Stimulated activated CD4-positive, alpha-beta T cell treated with anti-CD3 and anti-CD28 coated beads, Interleukin-12 subunit alpha, Interleukin-12 subunit beta, amount 100 ng/mL, for 24 hours (primary cell): ENCODE data around the gene SDR39U1.

Experiments
- DNase-seq, 2 experiments: peaks; one replicate each; pipeline ENCODE4 v3.0.0-alpha.2; 2020; ENCODE audit warnings: low read depth in 2 of 2

The SDR39U1 gene

DNA sequence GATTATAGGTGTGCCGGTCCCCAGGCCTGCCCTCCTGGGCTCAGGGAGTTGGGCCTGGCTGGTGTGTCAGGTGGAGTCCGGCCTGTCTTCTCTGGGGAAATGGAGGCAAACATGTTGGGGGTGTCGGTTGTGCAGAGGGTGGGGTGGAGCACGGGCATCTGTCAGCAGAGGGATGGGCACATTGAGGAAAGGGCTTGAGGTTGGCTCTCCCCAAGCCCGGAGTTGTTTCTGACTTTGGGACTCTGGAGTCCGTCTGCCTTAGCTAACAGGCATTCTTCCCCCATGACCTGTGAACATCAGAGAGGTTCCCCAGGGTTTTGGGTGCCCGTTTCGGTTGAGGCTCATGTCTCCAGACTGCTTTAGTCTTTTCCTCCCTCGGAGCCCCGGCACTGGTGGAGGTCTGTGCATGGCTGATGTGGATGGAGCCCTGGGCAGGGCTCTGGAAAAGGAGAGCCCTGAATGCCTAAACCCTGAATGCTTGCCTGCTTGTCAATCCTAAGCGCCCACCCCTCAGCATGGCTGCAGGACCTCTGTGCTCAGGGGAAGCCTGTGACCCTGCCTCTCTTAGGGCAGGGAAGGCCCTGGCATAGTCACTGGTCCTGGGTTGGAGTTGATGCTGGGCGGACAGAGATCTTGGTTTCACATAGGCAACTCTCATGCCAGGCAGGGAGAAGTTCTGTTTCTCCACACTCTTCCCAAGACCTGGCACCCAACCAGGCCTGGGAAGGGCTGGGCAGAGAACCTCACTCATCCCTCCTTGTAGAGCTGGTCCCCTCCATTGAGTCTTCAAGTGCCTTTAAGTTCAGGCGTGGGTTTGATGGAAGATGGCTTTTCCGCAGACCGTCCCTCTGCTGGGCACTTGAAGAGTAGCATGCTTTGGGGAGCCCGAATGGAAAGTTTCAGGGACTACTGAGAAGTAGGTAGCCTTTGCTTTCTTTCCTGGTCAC is 30.9 kb downstream of the SDR39U1 start:
- DNase-seq, result no peak

DNA sequence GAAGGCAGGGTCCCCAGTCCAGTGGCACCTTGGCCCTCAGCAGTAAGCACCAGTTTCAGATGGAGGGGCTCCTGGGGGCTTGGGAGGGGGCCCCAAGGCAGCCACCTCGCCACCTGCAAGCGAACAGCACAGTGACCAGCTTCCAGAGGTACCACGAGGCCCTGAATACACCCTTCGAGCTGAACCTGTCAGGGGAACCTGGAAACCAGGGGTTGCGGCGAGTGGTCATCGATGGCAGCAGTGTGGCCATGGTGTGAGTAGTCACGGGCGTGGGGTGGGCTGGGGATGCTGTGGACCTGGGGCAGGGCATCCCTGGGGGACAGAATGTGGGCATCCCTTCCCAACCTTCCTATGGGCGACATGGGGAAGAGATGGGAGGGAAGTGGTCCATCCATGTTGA is 32.6 kb downstream of the SDR39U1 start:
- DNase-seq, result no peak

DNA sequence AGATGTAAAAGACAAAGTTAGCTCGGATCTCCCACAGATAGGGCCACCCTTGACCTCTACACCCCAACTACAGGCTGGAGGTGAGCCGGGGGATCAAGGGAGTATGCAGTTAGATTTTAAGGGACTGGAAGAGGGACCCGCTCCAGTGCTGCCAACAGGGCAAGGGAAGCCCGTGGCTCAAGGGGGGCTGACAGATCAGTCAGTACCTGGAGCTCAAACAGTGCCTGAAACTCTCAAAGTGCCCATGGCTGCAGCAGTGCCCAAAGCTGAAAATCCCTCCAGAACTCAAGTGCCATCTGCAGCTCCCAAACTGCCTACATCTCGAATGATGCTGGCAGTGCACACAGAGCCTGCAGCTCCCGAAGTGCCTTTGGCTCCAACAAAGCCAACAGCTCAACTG is 33.4 kb downstream of the SDR39U1 start:
- DNase-seq, result no peak

DNA sequence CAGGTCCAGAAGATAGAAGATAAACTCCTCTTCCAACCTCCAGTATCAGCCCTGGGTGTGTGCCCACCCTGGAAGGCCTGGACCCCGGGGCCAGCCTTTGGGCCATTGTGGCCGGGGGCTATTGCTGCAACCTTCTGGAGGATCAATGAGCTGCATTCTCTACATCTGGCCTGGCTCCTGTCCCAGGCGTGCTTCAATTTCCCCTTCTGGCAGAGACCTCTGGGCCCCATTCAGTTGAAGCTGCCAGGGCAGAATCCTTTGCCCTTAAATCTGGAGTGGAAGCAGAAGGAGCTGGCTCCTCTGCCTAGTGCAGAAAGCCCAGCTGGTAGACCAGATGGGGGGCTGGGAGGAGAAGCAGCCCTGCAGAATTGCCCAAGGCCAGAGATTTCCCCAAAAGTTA is 33.8 kb downstream of the SDR39U1 start:
- DNase-seq, result no peak

DNA sequence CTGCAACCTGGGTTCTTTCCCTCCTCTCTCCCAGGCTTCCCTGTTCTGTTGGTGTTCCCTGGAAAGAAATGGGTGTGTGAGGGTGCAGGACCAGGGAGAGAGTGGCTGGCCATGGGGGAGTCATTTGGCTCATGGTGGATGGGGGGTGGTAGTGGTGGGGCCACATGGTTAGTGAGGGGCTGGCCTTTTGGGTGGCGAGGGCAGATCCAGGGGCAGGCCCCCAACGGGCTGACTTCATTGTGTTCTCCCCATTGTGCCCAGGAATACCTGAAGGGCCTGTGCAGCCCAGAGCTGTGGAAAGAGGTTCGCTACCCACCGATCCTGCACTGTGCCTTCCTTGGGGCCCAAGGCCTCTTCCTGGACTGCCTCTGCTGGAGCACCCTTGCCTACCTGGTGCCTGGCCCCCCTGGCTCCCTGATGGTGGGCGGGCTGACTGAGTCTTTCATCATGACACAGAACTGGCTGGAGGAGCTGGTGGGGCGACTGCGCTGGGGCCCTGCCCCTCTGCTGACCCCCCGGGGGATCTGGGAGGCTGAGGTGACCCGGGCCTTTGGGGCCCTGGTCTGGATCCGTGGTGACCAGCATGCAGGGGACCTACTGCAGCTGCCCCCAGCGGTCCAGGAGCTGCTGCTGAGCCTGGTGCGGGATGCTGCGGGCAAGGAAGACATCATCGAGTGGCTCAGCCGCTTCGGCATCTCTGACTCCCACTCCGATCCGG is 34.8 kb downstream of the SDR39U1 start:
- DNase-seq, result no peak

DNA sequence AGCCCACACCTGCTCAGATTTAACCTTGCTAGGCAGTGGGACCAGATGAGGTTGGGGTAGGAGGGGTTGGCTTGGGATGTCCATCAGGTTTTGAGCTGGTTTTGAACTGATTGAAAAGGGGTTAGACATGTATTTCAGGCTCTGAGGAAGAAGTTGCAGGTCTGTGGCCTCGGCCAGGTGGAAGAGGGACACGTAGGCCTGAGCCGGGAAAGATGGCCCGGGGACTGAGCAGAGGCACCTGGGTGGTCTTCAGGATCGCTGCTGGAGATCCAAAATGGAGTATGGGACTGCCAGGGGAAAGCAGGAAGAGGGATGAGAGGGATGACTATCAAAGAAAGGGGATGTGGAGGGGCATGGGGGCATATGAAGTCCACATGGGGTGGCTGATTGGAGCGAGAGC is 36.2 kb downstream of the SDR39U1 start:
- DNase-seq, result no peak

DNA sequence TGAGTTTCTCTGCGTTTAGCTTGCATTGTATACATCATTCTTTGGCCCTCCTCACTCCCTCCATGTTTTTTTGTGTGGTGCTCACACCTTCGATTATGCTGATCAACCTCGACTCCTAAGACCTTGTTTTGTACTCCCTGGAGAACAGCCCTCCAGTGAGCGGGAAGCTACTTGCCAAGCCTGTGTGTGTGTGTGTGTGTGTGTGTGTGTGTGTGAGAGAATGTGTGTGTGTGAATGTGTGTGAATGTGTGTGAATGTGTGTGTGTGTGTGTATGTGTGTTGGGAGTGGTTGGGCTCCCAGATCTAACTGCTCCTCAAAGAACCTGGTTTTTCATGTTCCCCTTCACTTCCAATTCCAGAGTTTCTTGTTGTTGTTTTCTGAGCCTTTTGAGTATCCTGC is 37.8 kb downstream of the SDR39U1 start:
- DNase-seq, result no peak

DNA sequence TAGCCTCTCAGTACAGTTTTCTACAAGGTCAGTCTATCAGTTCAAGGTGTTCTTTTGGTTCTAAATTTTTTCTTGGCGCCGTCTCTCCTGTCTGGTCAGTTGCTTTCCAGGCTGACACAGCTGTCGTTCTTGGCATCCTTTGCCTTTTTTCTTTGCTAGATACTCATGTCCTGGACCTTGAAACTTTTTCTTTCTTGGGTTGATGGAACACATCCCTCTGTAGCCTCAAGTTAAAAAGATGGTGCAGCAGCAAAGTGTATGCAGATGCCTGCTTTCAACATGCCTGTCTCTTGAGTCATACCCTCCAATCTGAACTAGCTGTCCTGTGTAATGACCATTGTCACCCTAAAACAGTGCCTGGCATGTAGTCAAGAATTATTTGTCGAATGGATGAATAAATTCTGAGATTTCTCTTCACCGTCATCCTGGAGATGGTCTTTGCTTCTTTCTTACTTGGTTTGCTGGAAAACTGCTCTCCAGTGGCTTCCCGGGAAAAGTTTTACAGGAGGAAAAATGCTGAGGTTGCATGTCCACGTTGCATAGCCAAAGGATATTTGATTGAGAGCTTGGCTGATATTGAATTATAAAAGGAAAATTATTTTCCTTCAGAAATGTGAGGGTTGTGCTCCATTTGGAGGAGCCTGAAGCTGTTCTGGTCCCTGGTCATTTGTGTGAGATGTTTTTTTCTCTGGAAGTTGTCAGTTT is 39.1 kb downstream of the SDR39U1 start:
- no peak for DNase-seq

DNA sequence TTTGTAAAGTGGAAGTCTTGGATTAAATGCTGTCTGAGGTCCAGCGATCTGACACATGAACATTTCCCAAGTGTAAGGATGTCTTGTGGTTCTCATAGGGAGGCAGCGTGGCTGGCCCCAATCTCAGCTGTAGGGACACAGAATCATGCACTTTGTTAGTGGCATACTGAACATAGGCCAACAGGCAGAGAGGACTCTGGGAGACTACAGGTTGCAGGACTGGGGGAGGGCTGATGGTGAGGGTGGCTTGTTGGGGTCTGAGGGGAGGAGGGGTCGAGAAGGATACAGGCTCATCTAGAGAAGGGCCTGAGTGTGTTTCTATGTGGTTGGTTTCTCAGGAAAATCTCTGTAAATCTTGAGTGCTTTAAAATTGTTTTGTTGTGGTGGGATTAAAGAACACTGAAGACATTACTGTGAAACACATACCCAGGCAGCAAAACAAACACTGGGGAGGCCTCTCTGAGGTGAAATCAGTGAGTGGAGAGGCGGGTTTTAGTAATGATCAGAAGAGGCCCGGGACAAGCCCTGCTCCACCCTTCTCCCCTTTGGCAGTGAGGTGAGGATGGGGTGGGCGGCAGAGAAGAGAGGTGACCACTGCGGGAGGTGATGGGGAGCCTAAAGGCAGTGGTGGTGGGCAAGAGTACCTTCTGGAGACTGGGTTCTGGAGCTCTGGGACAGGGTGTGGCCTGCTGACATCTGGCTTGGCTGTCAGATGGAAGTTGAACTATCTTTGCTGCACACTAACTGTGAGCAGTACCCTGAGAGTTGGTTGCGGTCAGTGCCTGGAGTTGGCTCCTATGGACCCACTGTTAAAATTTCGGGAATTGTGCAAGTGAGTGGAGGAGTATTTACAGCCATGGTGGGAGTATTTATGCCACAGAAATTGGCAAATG is 40.5 kb downstream of the SDR39U1 start:
- no peak for DNase-seq

DNA sequence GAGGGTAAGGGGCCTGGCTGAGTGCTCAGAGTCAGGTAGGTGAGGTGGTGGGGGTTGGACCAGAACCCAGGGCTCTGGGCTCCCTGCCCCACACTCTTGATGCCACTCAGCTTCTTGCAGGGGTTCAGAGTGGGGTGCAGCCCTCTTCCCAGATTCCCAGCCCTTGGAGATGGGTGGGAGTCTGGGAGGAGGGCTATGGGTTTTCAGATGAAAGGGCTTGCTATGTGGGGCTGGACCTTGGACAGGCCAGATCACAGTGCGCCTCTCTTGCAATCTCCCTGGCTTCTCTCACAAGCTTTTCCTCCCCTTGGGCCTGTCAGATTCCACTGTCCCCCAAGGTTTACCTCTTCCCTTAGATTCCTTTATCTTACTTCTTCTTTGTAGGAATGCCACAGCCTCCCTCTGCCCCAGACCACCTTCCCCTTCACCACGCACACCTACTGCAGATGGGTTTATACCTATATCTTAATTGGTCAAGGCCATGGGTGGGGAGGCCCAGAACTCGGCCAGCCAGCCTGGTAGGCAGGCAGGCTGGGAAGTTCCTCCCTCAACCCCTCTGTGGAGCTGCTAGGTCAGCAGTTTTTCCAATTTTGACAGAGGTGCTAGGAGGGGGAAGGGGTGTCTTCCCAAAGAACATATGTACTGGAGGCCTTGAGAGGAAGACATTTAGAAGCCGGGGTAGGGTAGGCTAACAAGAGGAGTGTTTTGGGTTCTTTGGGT is 42.4 kb downstream of the SDR39U1 start:
- DNase-seq, result no peak

DNA sequence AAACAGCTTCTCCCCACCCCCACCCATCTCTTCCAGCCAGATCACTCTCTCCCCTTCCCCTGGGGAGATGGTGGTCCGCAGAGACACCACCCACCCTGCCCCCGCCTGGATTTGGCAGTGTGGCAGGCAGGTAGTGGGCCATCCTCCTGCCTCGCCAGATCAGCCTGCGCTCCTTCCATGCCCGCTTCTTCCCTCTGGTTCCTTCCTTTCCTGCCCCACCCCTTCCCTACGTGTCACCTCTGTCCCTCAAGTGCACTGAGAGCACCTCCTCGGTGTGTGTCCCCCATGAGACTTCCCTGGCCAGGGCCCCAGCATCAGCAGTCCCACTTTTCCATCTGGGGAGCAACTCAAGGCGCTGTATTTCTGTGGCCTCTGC is 43.1 kb downstream of the SDR39U1 start:
- no peak for DNase-seq

DNA sequence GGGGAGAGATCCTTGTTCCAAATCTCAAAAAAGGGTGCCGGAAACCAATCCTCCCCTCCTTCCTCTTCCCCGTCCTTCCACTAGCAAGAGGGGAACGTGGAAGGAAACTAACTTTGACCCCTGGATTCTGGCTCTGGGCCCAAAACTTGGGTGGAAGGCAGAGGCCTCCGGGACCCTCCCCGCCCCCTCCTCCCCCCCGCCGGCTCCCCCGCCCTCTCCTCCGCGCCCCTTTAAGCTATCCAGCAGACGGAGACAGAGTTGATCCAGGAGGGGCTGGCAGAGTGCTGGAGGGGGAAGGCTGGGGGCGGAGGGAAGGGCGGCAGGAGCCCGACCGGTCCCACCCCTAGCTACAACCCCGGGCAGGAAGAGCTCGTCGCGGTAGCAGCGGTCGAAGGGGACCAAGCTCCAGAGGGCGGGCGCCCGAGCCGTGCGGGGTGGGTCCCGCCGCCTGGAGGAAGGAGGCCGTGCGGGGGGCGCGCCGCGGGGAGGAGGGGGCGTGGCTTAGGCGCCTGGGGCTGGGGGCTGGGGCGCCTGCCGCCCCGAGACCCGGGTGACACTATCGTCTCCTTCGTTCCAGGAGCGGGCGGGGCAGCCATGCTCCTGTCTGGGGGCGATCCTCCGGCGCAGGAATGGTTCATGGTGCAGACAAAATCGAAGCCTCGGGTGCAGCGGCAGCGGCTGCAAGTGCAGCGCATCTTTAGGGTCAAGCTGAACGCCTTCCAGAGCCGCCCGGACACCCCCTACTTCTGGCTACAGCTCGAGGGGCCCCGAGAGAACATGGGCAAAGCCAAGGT is 43.7 kb downstream of the SDR39U1 start, which contains the start of gene NYNRIN:
TSS of gene NYNRIN (plus strand) at position 351 of the 794 bp plus-strand sequence. CDS start at position 595, 244 bp downstream.
- no peak for DNase-seq

DNA sequence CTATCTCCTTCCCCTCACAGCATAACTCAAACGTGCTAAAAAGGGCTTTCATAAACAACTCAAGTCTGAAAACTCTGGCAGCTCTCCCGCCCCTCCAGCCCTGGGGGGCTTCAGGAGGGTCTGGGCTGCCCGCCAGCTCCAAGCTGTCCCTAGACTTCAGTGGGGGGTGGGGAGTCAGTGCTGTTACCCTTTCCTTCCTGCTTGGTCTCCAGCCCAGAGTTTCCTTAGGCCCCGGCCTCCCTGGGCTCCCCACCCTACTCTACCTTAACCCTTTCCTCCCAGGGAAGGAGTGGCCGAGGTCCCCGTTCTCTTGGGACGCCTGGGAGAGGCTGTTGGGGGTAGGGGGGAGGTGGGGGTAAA is 44.3 kb downstream of the SDR39U1 start:
- no peak for DNase-seq

DNA sequence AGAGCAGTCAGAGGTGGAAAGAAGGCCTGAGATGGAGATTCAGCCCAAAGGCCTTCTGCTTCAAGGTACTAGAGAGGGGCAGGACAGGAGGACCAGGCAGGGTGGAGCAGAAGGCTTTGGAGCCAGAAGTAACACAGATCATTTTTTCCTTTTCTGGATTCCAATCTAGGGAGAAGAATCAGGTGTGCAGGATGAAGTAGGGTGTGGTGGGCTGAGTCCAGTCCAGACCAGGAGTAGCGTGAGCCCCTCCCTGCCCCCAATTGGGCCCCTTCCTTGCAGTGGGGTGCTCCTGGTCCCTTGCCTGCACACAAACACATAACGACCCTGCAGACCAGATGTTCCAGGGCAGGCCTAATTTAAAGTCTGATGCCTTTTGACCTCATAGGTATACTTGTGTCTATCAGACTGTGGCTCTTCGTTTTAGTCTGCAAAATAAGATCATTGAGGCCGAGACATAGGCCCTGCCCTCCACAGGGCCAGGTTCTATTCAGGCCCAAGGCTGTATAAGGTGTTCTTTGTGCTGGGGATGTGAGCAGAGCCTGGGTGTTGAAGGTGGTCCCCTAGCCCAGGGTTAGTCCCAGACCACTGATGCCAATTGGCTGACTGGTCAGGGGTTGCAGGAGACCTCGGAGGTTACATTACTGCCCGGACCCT is 44.8 kb downstream of the SDR39U1 start:
- no peak for DNase-seq

DNA sequence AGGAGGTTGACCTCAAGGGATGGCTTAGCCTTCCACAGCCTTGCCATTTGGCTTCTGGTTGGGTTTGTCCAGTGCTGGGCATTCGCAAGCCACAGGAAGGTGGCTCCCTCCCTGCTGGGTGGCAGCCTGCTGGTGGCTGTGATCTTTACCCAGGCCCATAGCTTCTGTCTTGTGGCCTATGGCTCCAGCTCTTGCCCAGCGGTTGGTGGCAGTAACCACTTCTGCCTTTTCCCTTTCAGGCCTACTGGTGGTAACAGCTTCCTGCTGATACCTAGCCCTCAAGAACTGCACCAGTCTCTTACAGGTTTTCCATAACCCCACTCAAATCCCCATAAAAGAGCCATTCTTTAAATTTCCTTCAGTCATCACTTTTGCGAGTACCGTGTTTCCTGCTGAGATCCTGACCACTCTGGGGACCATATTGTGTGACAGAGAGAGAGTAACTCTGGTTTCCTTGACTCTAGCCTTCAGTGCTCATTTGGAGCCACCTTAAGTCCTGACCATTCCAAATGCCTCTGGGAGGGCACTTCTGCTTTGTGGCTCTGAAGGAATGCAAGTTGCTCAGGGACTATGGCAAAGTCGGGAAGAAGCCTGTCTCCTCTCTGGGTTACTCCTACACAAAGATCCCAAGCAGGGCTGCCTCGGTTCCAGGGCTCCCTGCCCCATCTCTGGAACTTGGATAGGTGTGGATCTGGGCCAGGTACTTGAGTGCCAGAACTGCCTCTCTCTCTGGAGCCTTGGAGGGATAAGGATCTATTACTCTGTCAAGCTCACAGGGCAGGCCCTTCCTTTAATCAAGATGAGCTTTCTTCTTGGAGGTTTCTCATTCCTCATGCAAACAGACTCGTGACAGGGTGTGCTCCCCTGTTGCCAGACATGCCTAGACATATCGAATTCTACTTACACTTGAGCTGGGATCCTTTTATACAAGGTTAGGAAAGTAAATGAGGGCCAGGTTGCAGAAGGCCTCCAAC is 46.7 kb downstream of the SDR39U1 start:
- no peak for DNase-seq

DNA sequence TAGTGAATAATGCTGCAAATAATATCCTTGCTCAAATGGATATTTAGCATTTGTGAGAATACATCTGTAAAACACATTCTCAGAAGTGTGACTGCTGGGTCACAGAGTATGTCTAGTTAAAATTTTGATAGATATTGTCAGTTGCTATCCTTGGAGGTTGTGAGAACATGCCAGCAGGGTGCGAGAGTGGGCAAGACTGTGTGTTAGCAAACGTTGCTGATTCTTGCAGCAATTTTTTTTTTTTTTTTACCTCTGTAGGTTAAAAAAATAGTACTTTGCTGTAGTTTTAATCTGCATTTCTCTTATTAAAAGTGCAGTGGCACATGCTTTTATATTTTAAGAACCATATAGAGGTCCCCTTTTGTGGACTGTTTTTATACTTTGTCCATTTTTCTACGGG is 48.3 kb downstream of the SDR39U1 start:
- no peak for DNase-seq

DNA sequence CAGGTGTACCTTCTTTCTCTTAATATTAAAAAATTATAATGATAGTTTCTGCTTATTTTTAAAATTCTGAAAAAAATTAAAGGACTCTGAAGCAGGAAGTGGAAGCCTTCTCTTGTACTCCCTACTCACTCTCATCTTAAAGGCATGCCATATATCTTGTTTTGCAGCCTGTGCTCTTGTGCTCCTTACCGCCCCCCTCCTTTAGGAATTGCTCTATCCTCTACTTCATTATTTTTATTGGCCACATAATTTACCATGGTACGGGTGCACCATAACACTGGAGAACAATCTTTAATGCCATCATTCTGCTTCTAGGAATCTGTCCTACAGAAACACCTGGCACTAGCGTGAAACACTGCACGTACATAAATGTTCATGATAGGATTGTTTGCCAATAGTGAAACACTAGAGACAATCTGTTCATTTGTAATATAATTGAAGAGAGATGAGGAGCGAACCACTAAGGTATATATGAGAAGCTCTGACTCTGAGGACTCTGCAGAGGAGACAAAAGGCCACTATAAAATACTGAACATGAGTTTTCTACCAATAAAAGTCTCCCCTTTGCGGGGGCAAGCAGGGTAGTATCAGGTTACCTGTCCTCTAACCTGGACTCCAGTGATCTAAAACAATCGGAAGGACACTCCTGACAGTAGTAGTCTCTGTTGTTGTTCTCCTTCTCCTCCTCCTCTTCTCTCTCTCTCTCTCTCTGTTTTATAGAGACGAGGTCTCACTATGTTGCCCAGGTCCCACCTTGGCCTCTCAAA is 50.1 kb downstream of the SDR39U1 start:
- DNase-seq, result no peak
